Parathyroid adenoma (tissue), 2 donors: Measurements from ENCODE around the gene OSBPL9.

Experiments
- H2AFZ ChIP-seq: fragments of 300-600 bp; sonication (generic); one replicate; pipeline ENCODE4 v1.7.0; 2017; ENCODE audit warnings: antibody characterized with exemption, mild to moderate bottlenecking
- H3K27ac ChIP-seq: fragments of 300-600 bp; sonication (generic); one replicate; pipeline ENCODE4 v1.7.0; 2017
- H3K27me3 ChIP-seq: fragments of 300-600 bp; sonication (generic); one replicate; pipeline ENCODE4 v1.7.0; 2017; ENCODE audit warnings: low read length; ENCODE audit not compliant: control insufficient read depth, insufficient read depth
- H3K36me3 ChIP-seq: fragments of 300-600 bp; sonication (generic); one replicate; pipeline ENCODE4 v1.7.0; 2017; ENCODE audit warnings: low read length; ENCODE audit not compliant: control insufficient read depth, insufficient read depth
- H3K4me1 ChIP-seq: fragments of 300-600 bp; sonication (generic); one replicate; pipeline ENCODE4 v1.7.0; 2017; ENCODE audit warnings: control low read depth
- H3K4me2 ChIP-seq: fragments of 300-600 bp; sonication (generic); one replicate; pipeline ENCODE4 v1.7.0; 2017; ENCODE audit warnings: low read length
- H3K4me3 ChIP-seq: fragments of 300-600 bp; sonication (generic); one replicate; pipeline ENCODE4 v1.7.0; 2017; ENCODE audit warnings: low read depth, low read length
- H3K79me2 ChIP-seq: fragments of 300-600 bp; sonication (generic); one replicate; pipeline ENCODE4 v1.7.0; 2017; ENCODE audit warnings: control low read depth
- H3K9ac ChIP-seq: fragments of 300-600 bp; sonication (generic); one replicate; pipeline ENCODE4 v1.7.0; 2017; ENCODE audit warnings: mild to moderate bottlenecking
- H3K9me3 ChIP-seq: fragments of 300-600 bp; sonication (generic); one replicate; pipeline ENCODE4 v1.7.0; 2017; ENCODE audit warnings: low read length; ENCODE audit not compliant: control insufficient read depth
- TF ChIP-seq, protein P1 (sequence below): fragments of 300-600 bp; sonication (generic); IDR thresholded peaks from one replicate; pipeline ENCODE4 v1.7.0; 2017; ENCODE audit warnings: antibody characterized with exemption, mild to moderate bottlenecking
- donor health status: primary hyperparathyroidism.

Gene OSBPL9

DNA sequence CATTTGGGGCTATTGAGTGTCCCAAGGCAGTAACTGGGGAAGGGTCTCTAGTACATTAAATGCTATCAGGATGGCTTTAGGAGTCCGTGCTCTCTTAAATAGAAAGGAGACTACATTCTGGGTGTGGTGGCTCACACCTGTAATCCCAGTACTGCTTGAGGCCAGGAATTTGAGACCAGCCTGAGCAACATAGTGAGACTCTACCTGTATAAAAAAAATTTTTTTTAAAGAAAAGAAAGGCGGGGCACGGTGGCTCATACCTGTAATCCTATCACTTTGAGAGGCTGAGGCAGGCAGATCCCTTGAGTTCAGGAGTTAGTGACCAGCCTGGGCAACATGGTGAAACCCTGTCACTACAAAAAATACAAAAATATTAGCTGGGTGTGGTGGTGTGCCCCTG lies 21.5 kb downstream of the OSBPL9 start:
- Histone ChIP-seq H3K4me2 (no peak overlapping the region), H3K4me3 (no peak overlapping the region), H3K27me3 (no peaks in the 10 kb centered on the region), H3K9ac (no peak overlapping the region), H3K36me3 (no peaks in the 10 kb centered on the region), H2AFZ (no peak overlapping the region), H3K9me3 (no peaks in the 10 kb centered on the region), H3K27ac (no peak overlapping the region), H3K4me1 (peaks cover 6% of the 10 kb centered on the region), H3K79me2 (peaks cover 3% of the 10 kb centered on the region)
- TF ChIP-seq, protein P1, sequence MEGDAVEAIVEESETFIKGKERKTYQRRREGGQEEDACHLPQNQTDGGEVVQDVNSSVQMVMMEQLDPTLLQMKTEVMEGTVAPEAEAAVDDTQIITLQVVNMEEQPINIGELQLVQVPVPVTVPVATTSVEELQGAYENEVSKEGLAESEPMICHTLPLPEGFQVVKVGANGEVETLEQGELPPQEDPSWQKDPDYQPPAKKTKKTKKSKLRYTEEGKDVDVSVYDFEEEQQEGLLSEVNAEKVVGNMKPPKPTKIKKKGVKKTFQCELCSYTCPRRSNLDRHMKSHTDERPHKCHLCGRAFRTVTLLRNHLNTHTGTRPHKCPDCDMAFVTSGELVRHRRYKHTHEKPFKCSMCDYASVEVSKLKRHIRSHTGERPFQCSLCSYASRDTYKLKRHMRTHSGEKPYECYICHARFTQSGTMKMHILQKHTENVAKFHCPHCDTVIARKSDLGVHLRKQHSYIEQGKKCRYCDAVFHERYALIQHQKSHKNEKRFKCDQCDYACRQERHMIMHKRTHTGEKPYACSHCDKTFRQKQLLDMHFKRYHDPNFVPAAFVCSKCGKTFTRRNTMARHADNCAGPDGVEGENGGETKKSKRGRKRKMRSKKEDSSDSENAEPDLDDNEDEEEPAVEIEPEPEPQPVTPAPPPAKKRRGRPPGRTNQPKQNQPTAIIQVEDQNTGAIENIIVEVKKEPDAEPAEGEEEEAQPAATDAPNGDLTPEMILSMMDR: no peak

DNA sequence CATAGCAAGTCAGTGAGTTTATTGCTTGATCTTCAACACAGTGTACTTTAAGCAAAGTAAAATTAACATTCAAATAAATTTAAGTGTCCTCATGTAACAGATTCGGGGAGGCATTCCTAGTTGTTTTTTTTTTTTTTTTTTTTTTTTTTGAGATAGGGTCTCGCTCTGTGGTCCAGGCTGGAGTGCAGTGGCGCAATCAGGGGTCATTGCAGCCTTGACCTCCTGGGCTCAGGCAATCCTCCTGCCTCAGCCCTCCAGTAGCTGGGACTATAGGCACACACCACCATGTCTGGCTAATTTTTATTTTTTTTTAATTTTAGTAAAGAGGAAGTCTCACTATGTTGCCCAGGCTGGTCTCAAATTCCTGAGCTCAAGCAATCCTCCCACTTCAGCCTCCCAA lies 22.8 kb downstream of the OSBPL9 start:
- Histone ChIP-seq H3K4me3 (no peak overlapping the region), H3K4me2 (no peak overlapping the region), H3K27ac (no peak overlapping the region), H3K27me3 (no peaks in the 10 kb centered on the region), H3K9me3 (no peaks in the 10 kb centered on the region), H3K9ac (no peak overlapping the region), H3K4me1 (peaks cover 6% of the 10 kb centered on the region), H3K79me2 (peaks cover 8% of the 10 kb centered on the region), H2AFZ (no peak overlapping the region), H3K36me3 (no peaks in the 10 kb centered on the region)
- TF ChIP-seq, protein P1: no peak

DNA sequence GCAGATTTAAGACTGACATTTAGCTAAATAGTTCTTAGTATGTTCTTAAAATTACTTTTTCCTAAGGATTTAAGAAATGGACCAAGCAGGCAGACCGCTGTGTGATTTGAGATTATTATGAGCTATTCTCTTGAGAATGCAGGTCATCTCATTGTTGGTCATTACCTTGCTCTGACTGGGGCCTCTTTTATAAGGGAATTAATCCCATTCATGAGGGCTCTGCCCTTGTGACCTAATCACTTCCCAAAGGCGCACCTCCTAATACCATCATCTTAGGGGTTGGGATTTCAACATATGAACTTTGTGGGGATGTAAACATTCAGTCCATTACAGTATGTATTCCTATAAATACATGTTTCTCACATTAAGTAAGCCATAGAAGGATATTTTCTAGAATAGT lies 24.2 kb downstream of the OSBPL9 start:
- Histone ChIP-seq H3K79me2 (peaks cover 8% of the 10 kb centered on the region), H3K27ac (no peak overlapping the region), H3K9ac (no peak overlapping the region), H3K9me3 (no peaks in the 10 kb centered on the region), H3K4me3 (no peak overlapping the region), H3K4me2 (no peak overlapping the region), H2AFZ (no peak overlapping the region), H3K36me3 (no peaks in the 10 kb centered on the region), H3K27me3 (no peaks in the 10 kb centered on the region), H3K4me1 (peaks cover 6% of the 10 kb centered on the region)
- TF ChIP-seq, protein P1: no peak

DNA sequence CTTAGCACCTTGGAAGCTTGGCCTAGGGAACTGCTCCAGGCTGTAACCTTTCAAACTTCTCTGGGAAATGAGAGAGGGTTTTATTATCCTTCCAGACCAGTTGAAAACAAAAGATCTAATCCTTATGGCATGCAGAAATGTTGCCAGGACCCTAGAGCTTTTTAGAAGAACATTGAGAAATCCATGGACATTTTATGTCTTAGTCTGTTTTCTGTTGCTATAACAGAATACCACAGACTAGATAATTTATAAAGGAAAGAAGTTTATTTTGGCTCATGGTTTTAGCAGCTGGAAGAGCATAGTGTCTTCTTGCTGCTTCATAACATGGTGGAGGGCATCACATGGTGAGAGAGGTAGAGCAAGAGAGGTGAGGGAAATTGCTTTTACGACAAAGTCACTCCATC lies 25.8 kb downstream of the OSBPL9 start:
- TF ChIP-seq, protein P1: no peak
- Histone ChIP-seq H3K9ac (no peak overlapping the region), H3K36me3 (no peaks in the 10 kb centered on the region), H2AFZ (no peak overlapping the region), H3K4me1 (peaks cover 7% of the 10 kb centered on the region), H3K4me2 (no peak overlapping the region), H3K4me3 (no peak overlapping the region), H3K79me2 (peaks cover 5% of the 10 kb centered on the region), H3K27ac (no peak overlapping the region), H3K27me3 (no peaks in the 10 kb centered on the region), H3K9me3 (no peaks in the 10 kb centered on the region)

DNA sequence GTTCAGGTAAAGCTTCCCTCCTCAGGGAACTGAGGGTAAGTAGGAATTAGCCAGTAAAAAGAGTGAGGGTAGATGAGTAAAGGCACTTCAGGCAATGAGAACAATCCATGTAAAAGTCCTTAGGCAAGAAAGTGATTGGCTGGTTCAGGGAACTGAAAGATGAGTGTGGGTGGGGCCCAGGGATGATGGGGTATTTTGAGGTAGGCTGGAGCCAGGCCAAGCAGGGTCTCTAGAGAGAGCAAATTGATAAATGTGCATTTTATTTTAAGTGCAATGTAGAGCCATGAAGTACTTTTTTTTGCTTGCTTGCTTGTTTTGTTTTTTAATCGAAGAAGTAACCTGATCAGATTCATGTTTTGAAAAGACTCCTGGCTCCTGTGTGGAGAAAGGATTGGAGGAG lies 26.5 kb downstream of the OSBPL9 start:
- TF ChIP-seq, protein P1: no peak
- Histone ChIP-seq H3K79me2 (peaks cover 5% of the 10 kb centered on the region), H2AFZ (no peak overlapping the region), H3K4me3 (no peak overlapping the region), H3K27me3 (no peaks in the 10 kb centered on the region), H3K4me1 (peaks cover 11% of the 10 kb centered on the region), H3K4me2 (no peak overlapping the region), H3K9me3 (no peaks in the 10 kb centered on the region), H3K36me3 (no peaks in the 10 kb centered on the region), H3K9ac (no peak overlapping the region), H3K27ac (no peak overlapping the region)
